Prostate gland (tissue), 2 donors: ENCODE measurements around the gene PITX1. TPM values are rescaled to one million over a fixed set of nuclear protein-coding genes. Genes with fewer than 3 reads are reported as not detected.
"Not testable (repeated sequence)": the region's sequence is repeated elsewhere in the genome, so short reads cannot be mapped to it uniquely, and the experiment has no call there.

Experiments used
- DNase-seq: peaks from one replicate; pipeline ENCODE4 v3.0.0-alpha.2; 2019; ENCODE audit warnings: low spot score
- H3K27ac ChIP-seq, 2 donors: fragments of 200-600 bp; sonication (generic); 2 replicates each; pipeline ENCODE4 v1.5.1; 2017 to 2019
- H3K27me3 ChIP-seq: fragments of 200-600 bp; sonication (generic); replicated peaks from 2 replicates; pipeline ENCODE4 v1.5.1; 2019; ENCODE audit not compliant: insufficient read depth
- H3K36me3 ChIP-seq, 2 donors: fragments of 200-600 bp; sonication (generic); 1 replicate in 1 of 2; 2 replicates in 1 of 2; pipeline versions ENCODE4 v1.5.1 to v1.8.1; 2017 to 2019
- H3K4me1 ChIP-seq: fragments of 200-600 bp; sonication (generic); replicated peaks from 2 replicates; pipeline ENCODE4 v1.5.1; 2019
- H3K4me3 ChIP-seq, 2 donors: fragments of 200-600 bp; sonication (generic); 2 replicates each; pipeline ENCODE4 v1.5.1; 2017 to 2019
- H3K9me3 ChIP-seq: fragments of 200-600 bp; sonication (generic); 2 replicates; pipeline ENCODE4 v1.5.1; 2017
- CTCF ChIP-seq, 4 experiments: fragments of 200-600 bp in 2 of 4; fragments of 450-650 bp in 2 of 4; sonication (generic) in 2 of 4; IDR thresholded peaks; 1 replicate in 3 of 4; 2 replicates in 1 of 4; pipeline ENCODE4 v1.5.1; 2016 to 2019; ENCODE audit warnings: antibody characterized with exemption in 4 of 4, mild to moderate bottlenecking in 2 of 4, moderate library complexity in 2 of 4
- POLR2A ChIP-seq: fragments of 450-650 bp; IDR thresholded peaks from one replicate; pipeline ENCODE4 v1.6.1; 2016; ENCODE audit warnings: antibody characterized with exemption, mild to moderate bottlenecking
- POLR2AphosphoS5 ChIP-seq: sonication (generic); formaldehyde crosslinking; IDR thresholded peaks from one replicate; pipeline ENCODE4 v1.6.1; 2017; ENCODE audit warnings: antibody characterized with exemption
- WGBS: methylation state at CpG from one replicate; pipeline ENCODE4 v1.1.5; 2018; 5-methylcytosine and 5-hydroxymethylcytosine counted together
- intact Hi-C: fragments of 100-400 bp; cut with DNase I; formaldehyde crosslinking; loops from one replicate; pipeline ENCODE4 v1.14.2; 2022
- total RNA-seq, 2 donors: library from RNA; depleted of rRNA; stranded (reverse); fragments of >200 nt; gene quantifications; one replicate each; pipeline ENCODE4 v1.1.0, GENCODE V29; 2016

Gene PITX1
- total RNA-seq, 2 donors from 2014 or later: 6.8 to 50.6 TPM

- WGBS: 95% methylated on average over 9 of the region's 9 CpGs
- TF ChIP-seq POLR2AphosphoS5: no peak
- TF ChIP-seq POLR2A: no peak
- no peak for TF ChIP-seq CTCF (IDR thresholded peaks at IDR 0.05)
- intact Hi-C loops: no loop called here
- H3K4me3 ChIP-seq: no peak overlapping the region
- no peaks in the 10 kb centered on the region for H3K27me3 ChIP-seq
- H3K36me3 ChIP-seq: no peaks in the 10 kb centered on the region
- no peaks in the 10 kb centered on the region for H3K9me3 ChIP-seq
- H3K27ac ChIP-seq: no peak overlapping the region
- H3K4me1 ChIP-seq: no peaks in the 10 kb centered on the region
- no peak for DNase-seq
Observed at GRCh38 chr5:135007305-135007704, 26.7 kb downstream of the PITX1 start.

GRCh38 chr5:135005076-135005475 is 29.0 kb downstream of the PITX1 start:
- intact Hi-C loops: no loop called here
- no peak for TF ChIP-seq POLR2A
- no peak for TF ChIP-seq POLR2AphosphoS5
- no peak for TF ChIP-seq CTCF (IDR thresholded peaks at IDR 0.05)
- Histone ChIP-seq H3K27me3 (no peaks in the 10 kb centered on the region), H3K27ac (no peak overlapping the region), H3K9me3 (no peaks in the 10 kb centered on the region), H3K36me3 (no peaks in the 10 kb centered on the region), H3K4me3 (no peak overlapping the region), H3K4me1 (no peaks in the 10 kb centered on the region)
- no peak for DNase-seq
- 78% methylated on average over 3 of the region's 3 CpGs for WGBS

GRCh38 chr5:135004376-135004775 is 29.7 kb downstream of the PITX1 start:
- no peak for DNase-seq

GRCh38 chr5:134998068-134998467 is 36.0 kb downstream of the PITX1 start:
- DNase-seq, H3K4me1 ChIP-seq, H3K27me3 ChIP-seq, H3K4me3 ChIP-seq, H3K27ac ChIP-seq, H3K9me3 ChIP-seq, H3K36me3 ChIP-seq, intact Hi-C loops: not testable (repeated sequence)
- WGBS: 96% methylated on average over 5 of the region's 5 CpGs

More at GRCh38 chr5:135004376-135004775, 29.7 kb downstream of the PITX1 start:
- TF ChIP-seq POLR2A (no peak), CTCF (IDR thresholded peaks at IDR 0.05) (no peak), POLR2AphosphoS5 (no peak)
- intact Hi-C loops: no loop called here
- Histone ChIP-seq H3K4me3 (no peak overlapping the region), H3K36me3 (no peaks in the 10 kb centered on the region), H3K9me3 (no peaks in the 10 kb centered on the region), H3K27me3 (no peaks in the 10 kb centered on the region), H3K4me1 (no peaks in the 10 kb centered on the region), H3K27ac (no peak overlapping the region)
- whole genome bisulfite sequencing: 90% methylated on average over 3 of the region's 3 CpGs

- intact Hi-C loops: no loop called here
- Histone ChIP-seq H3K27ac (no peak overlapping the region), H3K27me3 (no peaks in the 10 kb centered on the region), H3K4me3 (no peak overlapping the region), H3K9me3 (no peaks in the 10 kb centered on the region), H3K36me3 (no peaks in the 10 kb centered on the region), H3K4me1 (no peaks in the 10 kb centered on the region)
- DNase-seq: no peak
- WGBS: 69% methylated on average over 11 of the region's 11 CpGs
- no peak for TF ChIP-seq CTCF (IDR thresholded peaks at IDR 0.05)
- no peak for TF ChIP-seq POLR2AphosphoS5
- no peak for TF ChIP-seq POLR2A
Observed at GRCh38 chr5:134997015-134997414, 37.0 kb downstream of the PITX1 start.
